Vagina (tissue), 2 donors: Measurements from ENCODE around the gene GNAS-AS1.

Experiments used
- POLR2A ChIP-seq, 2 donors: fragments of 450-650 bp; IDR thresholded peaks; one replicate each; pipeline ENCODE4 v1.6.1; 2017; ENCODE audit warnings: antibody characterized with exemption in 2 of 2, mild to moderate bottlenecking in 2 of 2, moderate library complexity in 2 of 2
- TF ChIP-seq, protein P1 (sequence below), 3 experiments: fragments of 450-650 bp in 2 of 3; fragments of 200-600 bp in 1 of 3; sonication (generic) in 1 of 3; IDR thresholded peaks; one replicate each; pipeline ENCODE4 v1.5.1; 2017 to 2019; ENCODE audit warnings: antibody characterized with exemption in 3 of 3, mild to moderate bottlenecking in 2 of 3, moderate library complexity in 2 of 3

DNA sequence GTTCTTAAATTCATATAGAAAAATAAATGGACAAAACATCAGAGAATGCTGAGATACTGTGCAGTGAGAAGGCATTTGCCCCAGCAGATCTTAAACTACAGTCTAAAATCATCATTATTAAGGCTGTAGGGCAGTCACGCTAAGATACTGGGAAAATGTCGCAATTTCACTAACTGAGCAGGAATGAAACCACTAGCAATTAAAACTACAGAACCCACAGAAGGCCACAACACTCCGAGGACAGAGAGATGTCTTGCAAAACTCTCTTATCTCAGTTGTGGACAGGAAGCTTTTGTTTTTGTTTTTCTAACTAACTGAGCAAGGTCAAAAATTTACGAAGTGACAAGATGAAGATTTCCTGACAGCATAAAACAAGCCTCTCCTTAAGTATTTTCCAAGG is 18.2 kb downstream of the GNAS-AS1 start:
- TF ChIP-seq, protein P1, sequence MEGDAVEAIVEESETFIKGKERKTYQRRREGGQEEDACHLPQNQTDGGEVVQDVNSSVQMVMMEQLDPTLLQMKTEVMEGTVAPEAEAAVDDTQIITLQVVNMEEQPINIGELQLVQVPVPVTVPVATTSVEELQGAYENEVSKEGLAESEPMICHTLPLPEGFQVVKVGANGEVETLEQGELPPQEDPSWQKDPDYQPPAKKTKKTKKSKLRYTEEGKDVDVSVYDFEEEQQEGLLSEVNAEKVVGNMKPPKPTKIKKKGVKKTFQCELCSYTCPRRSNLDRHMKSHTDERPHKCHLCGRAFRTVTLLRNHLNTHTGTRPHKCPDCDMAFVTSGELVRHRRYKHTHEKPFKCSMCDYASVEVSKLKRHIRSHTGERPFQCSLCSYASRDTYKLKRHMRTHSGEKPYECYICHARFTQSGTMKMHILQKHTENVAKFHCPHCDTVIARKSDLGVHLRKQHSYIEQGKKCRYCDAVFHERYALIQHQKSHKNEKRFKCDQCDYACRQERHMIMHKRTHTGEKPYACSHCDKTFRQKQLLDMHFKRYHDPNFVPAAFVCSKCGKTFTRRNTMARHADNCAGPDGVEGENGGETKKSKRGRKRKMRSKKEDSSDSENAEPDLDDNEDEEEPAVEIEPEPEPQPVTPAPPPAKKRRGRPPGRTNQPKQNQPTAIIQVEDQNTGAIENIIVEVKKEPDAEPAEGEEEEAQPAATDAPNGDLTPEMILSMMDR (IDR thresholded peaks at IDR 0.05), result no peak
- no peak for TF ChIP-seq POLR2A (IDR thresholded peaks at IDR 0.05)
